ENCODE results near the gene SMC3.

DNA sequence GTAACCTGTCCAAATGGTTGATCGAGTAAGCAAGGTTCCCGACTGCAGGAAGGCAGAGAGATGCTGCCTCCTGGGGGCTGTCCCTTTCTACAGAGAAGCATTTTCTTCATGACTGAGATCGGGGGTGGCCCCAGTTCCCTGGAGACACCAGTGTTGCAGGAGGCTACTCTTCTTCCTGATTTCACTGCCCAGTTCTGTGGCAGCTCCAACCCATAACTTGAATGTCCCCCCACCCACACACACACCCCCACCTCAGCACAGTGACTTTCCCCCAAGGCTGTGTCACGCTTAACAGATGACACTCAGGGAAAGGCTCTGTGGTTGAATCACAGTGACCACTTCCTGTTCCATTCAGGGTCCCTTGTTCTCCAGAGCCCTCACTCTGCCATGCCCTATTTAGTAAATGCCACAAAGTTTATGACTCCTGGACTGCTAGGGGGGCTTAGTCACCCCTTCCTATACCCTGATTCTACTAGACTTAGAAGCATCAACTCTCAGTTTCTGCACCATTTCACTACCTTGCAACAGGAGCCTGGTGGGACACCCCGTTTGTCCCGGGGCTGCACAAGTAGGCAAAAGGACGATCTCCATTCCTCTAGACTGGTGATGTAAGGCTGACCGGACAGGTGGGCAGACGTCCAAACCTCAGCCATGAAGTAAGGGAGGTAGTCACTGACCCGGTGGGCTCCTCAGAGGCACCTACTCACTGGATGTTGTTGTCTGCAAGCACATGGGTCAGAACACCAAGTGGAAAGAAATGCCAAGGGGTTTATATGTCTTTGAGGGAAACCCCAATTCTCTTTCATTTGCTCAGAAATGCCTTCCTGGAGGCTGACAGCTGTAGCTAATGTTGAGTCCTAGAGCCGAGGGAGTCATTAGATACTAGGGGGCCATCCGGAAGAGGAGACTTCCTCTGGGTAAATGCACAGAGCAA lies 31.3 kb upstream of the SMC3 start:
- no peak for TF ChIP-seq POLR2AphosphoS5 (IDR thresholded peaks at IDR 0.05; ENCODE audit: low read depth, low read length)
- TF ChIP-seq TAF1 (IDR thresholded peaks at IDR 0.05; ENCODE audit: borderline replicate concordance, low read depth, low read length), result no peak
- TF ChIP-seq POLR2A (IDR thresholded peaks at IDR 0.05; ENCODE audit: low read depth, low read length), result no peak

Data from GM12892 (cell line).